HG03196 (cell line): ENCODE measurements around the gene BARX2.

Experiments used
- ATAC-seq: cut with Tn5 transposase; IDR thresholded peaks from one replicate; pipeline ENCODE4 v1.9.1; 2021; ENCODE audit not compliant: unreplicated experiment

Gene BARX2

GRCh38 chr11:129396454-129396853 is 20.8 kb downstream of the BARX2 start:
- no peak for ATAC-seq

- ATAC-seq = no peak
Observed at GRCh38 chr11:129402206-129403171, 26.8 kb downstream of the BARX2 start.

- ATAC-seq = no peak
Observed at GRCh38 chr11:129404731-129405130, 29.1 kb downstream of the BARX2 start.

- no peak for ATAC-seq
Observed at GRCh38 chr11:129408865-129409444, 33.3 kb downstream of the BARX2 start.

- ATAC-seq = no peak
Observed at GRCh38 chr11:129410395-129410960, 34.8 kb downstream of the BARX2 start.

- no peak for ATAC-seq
Observed at GRCh38 chr11:129412494-129412893, 36.8 kb downstream of the BARX2 start.

GRCh38 chr11:129414144-129414872 is 38.7 kb downstream of the BARX2 start:
- no peak for ATAC-seq

- no peak for ATAC-seq
Observed at GRCh38 chr11:129416080-129416820, 40.6 kb downstream of the BARX2 start.

- no peak for ATAC-seq
Observed at GRCh38 chr11:129417458-129417857, 41.8 kb downstream of the BARX2 start.

GRCh38 chr11:129418039-129418438 is 42.4 kb downstream of the BARX2 start:
- no peak for ATAC-seq

- ATAC-seq = no peak
Observed at GRCh38 chr11:129419386-129419785, 43.7 kb downstream of the BARX2 start.

GRCh38 chr11:129423426-129423825 is 47.8 kb downstream of the BARX2 start:
- no peak for ATAC-seq

GRCh38 chr11:129425214-129425613 is 49.6 kb downstream of the BARX2 start:
- ATAC-seq = no peak

GRCh38 chr11:129426038-129426437 is 50.4 kb downstream of the BARX2 start:
- no peak for ATAC-seq

- no peak for ATAC-seq
Observed at GRCh38 chr11:129426776-129427175, 51.1 kb downstream of the BARX2 start.

GRCh38 chr11:129427376-129427775 is 51.7 kb downstream of the BARX2 start:
- ATAC-seq = no peak

- no peak for ATAC-seq
Observed at GRCh38 chr11:129427816-129428406, 52.3 kb downstream of the BARX2 start.

GRCh38 chr11:129428557-129428956 is 52.9 kb downstream of the BARX2 start:
- no peak for ATAC-seq

GRCh38 chr11:129434641-129435498 is 59.2 kb downstream of the BARX2 start:
- no peak for ATAC-seq
